HCT116 (cell line): ENCODE results near the gene CNTNAP2.
"Not testable (repeated sequence)": the region's sequence is repeated elsewhere in the genome, so short reads cannot be mapped to it uniquely, and the experiment has no call there.

Experiments used
- EZH2phosphoT487 ChIP-seq: fragments of 200-600 bp; IDR thresholded peaks from 2 replicates; pipeline ENCODE4 v1.6.1; 2018; ENCODE audit warnings: antibody characterized with exemption, borderline replicate concordance
- MAX ChIP-seq: IDR thresholded peaks from 2 replicates; pipeline ENCODE4 v1.6.1; 2012
- POLR2A ChIP-seq: IDR thresholded peaks from 2 replicates; pipeline ENCODE4 v1.7.0; 2011; ENCODE audit warnings: borderline replicate concordance; ENCODE audit not compliant: insufficient read depth, insufficient read length; ENCODE audit errors: extremely low read depth
- RAD21 ChIP-seq: IDR thresholded peaks from 2 replicates; pipeline ENCODE4 v1.6.1; 2012; ENCODE audit warnings: low read depth, mild to moderate bottlenecking
- YY1 ChIP-seq: IDR thresholded peaks from 2 replicates; pipeline ENCODE4 v1.6.1; 2011; ENCODE audit warnings: low read length, low read depth, moderate library complexity, mild to moderate bottlenecking; ENCODE audit not compliant: insufficient replicate concordance; ENCODE audit errors: extremely low read depth
- ZFX ChIP-seq: fragments of 450-650 bp; IDR thresholded peaks from 2 replicates; pipeline ENCODE4 v1.6.1; 2017
- ZNF274 ChIP-seq: fragments of 200-500 bp; sonication (Bioruptor generic); IDR thresholded peaks from 2 replicates; pipeline ENCODE4 v1.6.1; 2014; ENCODE audit warnings: mild to moderate bottlenecking, low read depth, low read length, inconsistent platforms
- TF ChIP-seq, protein P1 (sequence below): IDR thresholded peaks from 2 replicates; pipeline ENCODE4 v1.6.1; 2012; ENCODE audit warnings: low read depth
- TF ChIP-seq, protein P2 (sequence below), 3 experiments: fragments of 200-600 bp in 1 of 3; sonication (generic) in 1 of 3; IDR thresholded peaks in 2 of 3; conservative IDR thresholded peaks in 1 of 3; 2 replicates each; pipeline ENCODE4 v1.5.1; 2012 to 2017; ENCODE audit warnings: low read depth in 2 of 3, low read length in 2 of 3, antibody characterized with exemption in 1 of 3, borderline replicate concordance in 1 of 3, control low read depth in 1 of 3, mild to moderate bottlenecking in 1 of 3, mixed read lengths in 1 of 3, mixed run types in 1 of 3, moderate library complexity in 1 of 3; ENCODE audit not compliant: insufficient read depth in 1 of 3

- TF ChIP-seq EZH2phosphoT487, ZNF274, RAD21, YY1, ZFX, POLR2A, MAX: not testable (repeated sequence)
- TF ChIP-seq, protein P1, sequence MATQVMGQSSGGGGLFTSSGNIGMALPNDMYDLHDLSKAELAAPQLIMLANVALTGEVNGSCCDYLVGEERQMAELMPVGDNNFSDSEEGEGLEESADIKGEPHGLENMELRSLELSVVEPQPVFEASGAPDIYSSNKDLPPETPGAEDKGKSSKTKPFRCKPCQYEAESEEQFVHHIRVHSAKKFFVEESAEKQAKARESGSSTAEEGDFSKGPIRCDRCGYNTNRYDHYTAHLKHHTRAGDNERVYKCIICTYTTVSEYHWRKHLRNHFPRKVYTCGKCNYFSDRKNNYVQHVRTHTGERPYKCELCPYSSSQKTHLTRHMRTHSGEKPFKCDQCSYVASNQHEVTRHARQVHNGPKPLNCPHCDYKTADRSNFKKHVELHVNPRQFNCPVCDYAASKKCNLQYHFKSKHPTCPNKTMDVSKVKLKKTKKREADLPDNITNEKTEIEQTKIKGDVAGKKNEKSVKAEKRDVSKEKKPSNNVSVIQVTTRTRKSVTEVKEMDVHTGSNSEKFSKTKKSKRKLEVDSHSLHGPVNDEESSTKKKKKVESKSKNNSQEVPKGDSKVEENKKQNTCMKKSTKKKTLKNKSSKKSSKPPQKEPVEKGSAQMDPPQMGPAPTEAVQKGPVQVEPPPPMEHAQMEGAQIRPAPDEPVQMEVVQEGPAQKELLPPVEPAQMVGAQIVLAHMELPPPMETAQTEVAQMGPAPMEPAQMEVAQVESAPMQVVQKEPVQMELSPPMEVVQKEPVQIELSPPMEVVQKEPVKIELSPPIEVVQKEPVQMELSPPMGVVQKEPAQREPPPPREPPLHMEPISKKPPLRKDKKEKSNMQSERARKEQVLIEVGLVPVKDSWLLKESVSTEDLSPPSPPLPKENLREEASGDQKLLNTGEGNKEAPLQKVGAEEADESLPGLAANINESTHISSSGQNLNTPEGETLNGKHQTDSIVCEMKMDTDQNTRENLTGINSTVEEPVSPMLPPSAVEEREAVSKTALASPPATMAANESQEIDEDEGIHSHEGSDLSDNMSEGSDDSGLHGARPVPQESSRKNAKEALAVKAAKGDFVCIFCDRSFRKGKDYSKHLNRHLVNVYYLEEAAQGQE = not testable (repeated sequence)
- TF ChIP-seq, protein P2, sequence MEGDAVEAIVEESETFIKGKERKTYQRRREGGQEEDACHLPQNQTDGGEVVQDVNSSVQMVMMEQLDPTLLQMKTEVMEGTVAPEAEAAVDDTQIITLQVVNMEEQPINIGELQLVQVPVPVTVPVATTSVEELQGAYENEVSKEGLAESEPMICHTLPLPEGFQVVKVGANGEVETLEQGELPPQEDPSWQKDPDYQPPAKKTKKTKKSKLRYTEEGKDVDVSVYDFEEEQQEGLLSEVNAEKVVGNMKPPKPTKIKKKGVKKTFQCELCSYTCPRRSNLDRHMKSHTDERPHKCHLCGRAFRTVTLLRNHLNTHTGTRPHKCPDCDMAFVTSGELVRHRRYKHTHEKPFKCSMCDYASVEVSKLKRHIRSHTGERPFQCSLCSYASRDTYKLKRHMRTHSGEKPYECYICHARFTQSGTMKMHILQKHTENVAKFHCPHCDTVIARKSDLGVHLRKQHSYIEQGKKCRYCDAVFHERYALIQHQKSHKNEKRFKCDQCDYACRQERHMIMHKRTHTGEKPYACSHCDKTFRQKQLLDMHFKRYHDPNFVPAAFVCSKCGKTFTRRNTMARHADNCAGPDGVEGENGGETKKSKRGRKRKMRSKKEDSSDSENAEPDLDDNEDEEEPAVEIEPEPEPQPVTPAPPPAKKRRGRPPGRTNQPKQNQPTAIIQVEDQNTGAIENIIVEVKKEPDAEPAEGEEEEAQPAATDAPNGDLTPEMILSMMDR (IDR thresholded peaks at IDR 0.05 in 2 of 3, conservative IDR thresholded peaks at IDR 0.05 in 1 of 3; ENCODE audit: borderline replicate concordance in 1 of 3, insufficient read depth in 1 of 3, low read depth in 2 of 3, low read length in 2 of 3) = not testable (repeated sequence)
Measured at GRCh38 chr7:148465441-148465840, 2348.8 kb downstream of the CNTNAP2 start.
